Natural killer cell (primary cell): ENCODE data around the gene M1AP. TPM values are rescaled to one million over a fixed set of nuclear protein-coding genes. Genes with fewer than 3 reads are reported as not detected.

Experiments
- ATAC-seq, 3 donors: fragments of 150-1000 bp in 2 of 3; fragments of 200-7000 bp in 1 of 3; cut with Tn5 transposase; 1 replicate in 1 of 3; 2 replicates in 2 of 3; pipeline ENCODE4 v1.10.0; 2021; ENCODE audit warnings: mild to moderate bottlenecking in 2 of 3, moderate library complexity in 2 of 3
- DNase-seq, 2 donors: peaks; one replicate each; pipeline versions ENCODE4 v3.0.0 to v3.0.0-alpha.2; 2013 to 2021; ENCODE audit warnings: mixed read lengths in 1 of 2
- H3K27ac ChIP-seq: one replicate; pipeline ENCODE4 v1.5.1; 2013; ENCODE audit warnings: mild to moderate bottlenecking, low read length
- H3K27me3 ChIP-seq: one replicate; pipeline ENCODE4 v1.6.1; 2013; ENCODE audit warnings: low read length; ENCODE audit not compliant: control insufficient read depth, insufficient read depth
- H3K36me3 ChIP-seq: one replicate; pipeline ENCODE4 v1.6.1; 2013; ENCODE audit warnings: low read length; ENCODE audit not compliant: control insufficient read depth, insufficient read depth
- H3K4me1 ChIP-seq: one replicate; pipeline ENCODE4 v1.6.1; 2013; ENCODE audit warnings: low read length; ENCODE audit not compliant: control insufficient read depth, insufficient read depth
- H3K4me3 ChIP-seq: one replicate; pipeline ENCODE4 v1.5.1; 2013; ENCODE audit warnings: low read length
- H3K9me3 ChIP-seq: one replicate; pipeline ENCODE4 v1.6.1; 2013; ENCODE audit warnings: low read length; ENCODE audit not compliant: control insufficient read depth, insufficient read depth
- H3K27ac Mint-ChIP-seq, 2 donors: one replicate each; pipeline ENCODE4 v1.8.0; 2022; ENCODE audit warnings: mild to moderate bottlenecking in 2 of 2, mixed read lengths in 2 of 2, moderate library complexity in 1 of 2
- H3K27me3 Mint-ChIP-seq, 2 donors: one replicate each; pipeline ENCODE4 v1.8.0; 2022; ENCODE audit warnings: low read depth in 2 of 2, mixed read lengths in 2 of 2
- H3K36me3 Mint-ChIP-seq: one replicate; pipeline ENCODE4 v1.8.0; 2022; ENCODE audit warnings: mixed read lengths
- H3K4me1 Mint-ChIP-seq, 2 donors: one replicate each; pipeline ENCODE4 v1.8.0; 2022; ENCODE audit warnings: mixed read lengths in 2 of 2
- H3K4me3 Mint-ChIP-seq: one replicate; pipeline ENCODE4 v1.8.0; 2022; ENCODE audit warnings: mild to moderate bottlenecking, moderate library complexity, mixed read lengths
- H3K9me3 Mint-ChIP-seq, 2 donors: one replicate each; pipeline ENCODE4 v1.8.0; 2022; ENCODE audit warnings: mixed read lengths in 2 of 2
- CTCF ChIP-seq: fragments of 200-600 bp; IDR thresholded peaks from one replicate; pipeline ENCODE4 v1.8.0; 2022; ENCODE audit warnings: antibody characterized with exemption
- WGBS: methylation state at CpG from one replicate; pipeline ENCODE4 v1.1.7; 2013; ENCODE audit warnings: missing lambda C conversion rate; ENCODE audit not compliant: insufficient coverage; 5-methylcytosine and 5-hydroxymethylcytosine counted together
- intact Hi-C: fragments of 100-400 bp; cut with micrococcal nuclease; formaldehyde crosslinking; loops from one replicate; pipeline ENCODE4 v1.14.2; 2022
- total RNA-seq, 4 donors: library from RNA; stranded (reverse); fragments of 120-200 nt in 1 of 4; gene quantifications; one replicate each; pipeline versions ENCODE4 v1.2.3 to v1.2.4, GENCODE V29; 2013 to 2022

Gene M1AP
- total RNA-seq, 3 donors from 2014 or later (not counting 1 experiment from before 2014, with no cell fraction given): not detected

GRCh38 chr2:74571058-74571457, 77.1 kb downstream of the M1AP start:
- Mint-ChIP-seq H3K4me3 (no peak overlapping the region), H3K27ac (no peak overlapping the region), H3K4me1 (peaks cover 13 to 15% of the 10 kb centered on the region in 2 donors), H3K9me3 (no peaks in the 10 kb centered on the region), H3K27me3 (peaks cover 14 to 15% of the 10 kb centered on the region in 2 donors), H3K36me3 (no peaks in the 10 kb centered on the region)
- no peak for TF ChIP-seq CTCF
- intact Hi-C loops: no loop called here
- DNase-seq (no peak), ATAC-seq (no peak)
- H3K9me3 ChIP-seq: no peaks in the 10 kb centered on the region
- H3K36me3 ChIP-seq: no peaks in the 10 kb centered on the region
- no peaks in the 10 kb centered on the region for H3K27me3 ChIP-seq
- 47% methylated on average over 1 of the region's 1 CpG for WGBS
- no peak overlapping the region for H3K4me3 ChIP-seq
- H3K27ac ChIP-seq: no peak overlapping the region
- H3K4me1 ChIP-seq: no peaks in the 10 kb centered on the region

- Mint-ChIP-seq H3K27me3 (peaks cover 18 to 20% of the 10 kb centered on the region in 2 donors), H3K27ac (no peak overlapping the region), H3K4me3 (no peak overlapping the region), H3K36me3 (no peaks in the 10 kb centered on the region), H3K4me1 (peaks cover 11 to 13% of the 10 kb centered on the region in 2 donors), H3K9me3 (no peaks in the 10 kb centered on the region)
- Histone ChIP-seq H3K9me3 (no peaks in the 10 kb centered on the region), H3K27me3 (no peaks in the 10 kb centered on the region), H3K27ac (no peak overlapping the region), H3K36me3 (no peaks in the 10 kb centered on the region), H3K4me1 (no peaks in the 10 kb centered on the region), H3K4me3 (no peak overlapping the region)
- intact Hi-C loops: no loop called here
- DNase-seq (no peak), ATAC-seq (no peak)
- no peak for TF ChIP-seq CTCF
- 100% methylated on average over 1 of the region's 1 CpG for WGBS
Measured at GRCh38 chr2:74569686-74570085, 78.4 kb downstream of the M1AP start.

- Mint-ChIP-seq H3K9me3 (no peaks in the 10 kb centered on the region), H3K27me3 (peaks cover 25 to 30% of the 10 kb centered on the region in 2 donors), H3K36me3 (no peaks in the 10 kb centered on the region), H3K4me1 (no peaks in the 10 kb centered on the region), H3K4me3 (no peak overlapping the region), H3K27ac (no peak overlapping the region)
- intact Hi-C loops: no loop called here
- Histone ChIP-seq H3K27ac (no peak overlapping the region), H3K4me3 (no peak overlapping the region), H3K27me3 (no peaks in the 10 kb centered on the region), H3K4me1 (no peaks in the 10 kb centered on the region), H3K36me3 (no peaks in the 10 kb centered on the region), H3K9me3 (no peaks in the 10 kb centered on the region)
- no peak for ATAC-seq
- WGBS: 94% methylated on average over 5 of the region's 5 CpGs
- DNase-seq: no peak
- TF ChIP-seq CTCF: no peak
Measured at GRCh38 chr2:74567881-74568280, 80.2 kb downstream of the M1AP start.

GRCh38 chr2:74566754-74567085, 81.4 kb downstream of the M1AP start:
- Mint-ChIP-seq H3K27me3 (peaks cover 32 to 40% of the 10 kb centered on the region in 2 donors), H3K27ac (no peak overlapping the region), H3K4me1 (peaks cover 0 to 4% of the 10 kb centered on the region in 2 donors), H3K9me3 (no peaks in the 10 kb centered on the region), H3K36me3 (no peaks in the 10 kb centered on the region), H3K4me3 (no peak overlapping the region)
- no peak for ATAC-seq
- Histone ChIP-seq H3K36me3 (no peaks in the 10 kb centered on the region), H3K4me1 (no peaks in the 10 kb centered on the region), H3K27me3 (no peaks in the 10 kb centered on the region), H3K9me3 (no peaks in the 10 kb centered on the region), H3K27ac (no peak overlapping the region), H3K4me3 (no peak overlapping the region)
- TF ChIP-seq CTCF: no peak
- DNase-seq: no peak
- intact Hi-C loops: no loop called here
